Esophagus muscularis mucosa (tissue), 4 donors: Measurements from ENCODE around the gene SYNE1. TPM values are rescaled to one million over a fixed set of nuclear protein-coding genes. Genes with fewer than 3 reads are reported as not detected.
A peak's percentile ranks its signal among the peaks of the same experiment; 100 is the strongest.

Source experiments
- DNase-seq: peaks from one replicate; pipeline ENCODE4 v3.0.0-alpha.2; 2017; ENCODE audit errors: extremely low spot score
- H3K27ac ChIP-seq, 4 donors: fragments of 200-600 bp; sonication (generic); replicated peaks in 1 of 4; 1 replicate in 3 of 4; 2 replicates in 1 of 4; pipeline ENCODE4 v1.5.1; 2016 to 2019; ENCODE audit warnings: mild to moderate bottlenecking in 1 of 4
- H3K27me3 ChIP-seq, 4 donors: fragments of 200-600 bp; sonication (generic); one replicate each; pipeline versions ENCODE4 v1.5.1 to v1.6.0; 2016 to 2019
- H3K36me3 ChIP-seq, 4 donors: fragments of 200-600 bp; sonication (generic); one replicate each; pipeline ENCODE4 v1.5.1; 2016 to 2019
- H3K4me1 ChIP-seq, 4 donors: fragments of 200-600 bp; sonication (generic); one replicate each; pipeline ENCODE4 v1.5.1; 2016 to 2019
- H3K4me3 ChIP-seq, 4 donors: fragments of 200-600 bp; sonication (generic); 1 replicate in 2 of 4; 2 replicates in 2 of 4; pipeline ENCODE4 v1.5.1; 2016 to 2019; ENCODE audit warnings: mild to moderate bottlenecking in 4 of 4, moderate library complexity in 1 of 4
- H3K9me3 ChIP-seq, 4 donors: fragments of 200-600 bp; sonication (generic); 1 replicate in 3 of 4; 2 replicates in 1 of 4; pipeline ENCODE4 v1.5.1; 2016 to 2019
- CTCF ChIP-seq, 3 experiments: fragments of 200-600 bp in 2 of 3; fragments of 450-650 bp in 1 of 3; sonication (generic) in 2 of 3; IDR thresholded peaks; one replicate each; pipeline ENCODE4 v1.5.1; 2017 to 2019; ENCODE audit warnings: antibody characterized with exemption in 3 of 3, mild to moderate bottlenecking in 2 of 3, moderate library complexity in 1 of 3
- EP300 ChIP-seq: sonication (generic); formaldehyde crosslinking; IDR thresholded peaks from one replicate; pipeline ENCODE4 v1.6.1; 2017; ENCODE audit warnings: antibody characterized with exemption
- POLR2A ChIP-seq: fragments of 450-650 bp; IDR thresholded peaks from one replicate; pipeline ENCODE4 v1.6.1; 2017; ENCODE audit warnings: antibody characterized with exemption, moderate library complexity, mild to moderate bottlenecking, low read depth
- POLR2AphosphoS5 ChIP-seq, 2 donors: sonication (generic); formaldehyde crosslinking; IDR thresholded peaks; one replicate each; pipeline ENCODE4 v1.6.1; 2017; ENCODE audit warnings: antibody characterized with exemption in 2 of 2
- WGBS: methylation state at CpG from one replicate; pipeline ENCODE4 v1.1.5; 2018; 5-methylcytosine and 5-hydroxymethylcytosine counted together
- intact Hi-C: fragments of 100-400 bp; cut with DNase I; formaldehyde crosslinking; loops from one replicate; pipeline ENCODE4 v1.15.1; 2023
- total RNA-seq, 4 donors: library from RNA; depleted of rRNA; stranded (reverse); fragments of >200 nt; gene quantifications; one replicate each; pipeline versions ENCODE4 v1.1.0 to v1.2.1, GENCODE V29; 2016

The SYNE1 gene
- total RNA-seq, 4 donors from 2014 or later = 151 to 196 (median 170) TPM

GRCh38 chr6:152463164-152463563 lies 174.0 kb downstream of the SYNE1 start:
- WGBS = 65% methylated on average over 7 of the region's 7 CpGs
- intact Hi-C loops = no loop called here
- DNase-seq = no peak
- Histone ChIP-seq H3K4me3 (peak overlapping the region; percentile 13 to 44 (median 36)), H3K27me3 (no peaks in the 10 kb centered on the region), H3K9me3 (no peaks in the 10 kb centered on the region), H3K4me1 (no peaks in the 10 kb centered on the region), H3K27ac (peak overlapping the region in 1 of 4 donors; percentile 8), H3K36me3 (peaks cover 0 to 5% (median 0%) of the 10 kb centered on the region in 4 donors)
- TF ChIP-seq EP300 = no peak
- no peak for TF ChIP-seq CTCF (IDR thresholded peaks at IDR 0.05)
- no peak for TF ChIP-seq POLR2A

GRCh38 chr6:152462716-152463115 lies 174.4 kb downstream of the SYNE1 start:
- H3K9me3 ChIP-seq = no peaks in the 10 kb centered on the region
- H3K4me3 ChIP-seq = peak overlapping the region; percentile 13 to 44 (median 36)
- peaks cover 0 to 5% (median 0%) of the 10 kb centered on the region in 4 donors for H3K36me3 ChIP-seq
- no peaks in the 10 kb centered on the region for H3K27me3 ChIP-seq
- intact Hi-C loops = no loop called here
- 62% methylated on average over 6 of the region's 6 CpGs for WGBS
- no peak for DNase-seq
- no peaks in the 10 kb centered on the region for H3K4me1 ChIP-seq
- H3K27ac ChIP-seq = peak overlapping the region in 1 of 4 donors; percentile 8
- TF ChIP-seq POLR2AphosphoS5 (IDR thresholded peaks at IDR 0.05) = no peak
- TF ChIP-seq POLR2A = no peak
- TF ChIP-seq EP300 = no peak
- TF ChIP-seq CTCF (IDR thresholded peaks at IDR 0.05) = no peak

GRCh38 chr6:152461556-152461955 lies 175.6 kb downstream of the SYNE1 start:
- Histone ChIP-seq H3K4me1 (no peaks in the 10 kb centered on the region), H3K36me3 (peaks cover 0 to 5% (median 0%) of the 10 kb centered on the region in 4 donors), H3K27me3 (no peaks in the 10 kb centered on the region), H3K27ac (no peak overlapping the region), H3K9me3 (no peaks in the 10 kb centered on the region), H3K4me3 (no peak overlapping the region)
- no peak for DNase-seq
- intact Hi-C loops = no loop called here
- 72% methylated on average over 5 of the region's 5 CpGs for WGBS
- no peak for TF ChIP-seq POLR2AphosphoS5 (IDR thresholded peaks at IDR 0.05)
- no peak for TF ChIP-seq POLR2A
- TF ChIP-seq CTCF (IDR thresholded peaks at IDR 0.05) = no peak
- TF ChIP-seq EP300 = no peak

- Histone ChIP-seq H3K4me1 (no peaks in the 10 kb centered on the region), H3K27me3 (no peaks in the 10 kb centered on the region), H3K9me3 (no peaks in the 10 kb centered on the region), H3K36me3 (peaks cover 0 to 9% (median 4%) of the 10 kb centered on the region in 4 donors), H3K4me3 (no peak overlapping the region), H3K27ac (no peak overlapping the region)
- intact Hi-C loops = no loop called here
- no peak for DNase-seq
- TF ChIP-seq POLR2A = no peak
- no peak for TF ChIP-seq CTCF (IDR thresholded peaks at IDR 0.05)
- no peak for TF ChIP-seq POLR2AphosphoS5 (IDR thresholded peaks at IDR 0.05)
- no peak for TF ChIP-seq EP300
- 76% methylated on average over 8 of the region's 8 CpGs for WGBS
Measured at GRCh38 chr6:152458648-152459644, 178.2 kb downstream of the SYNE1 start.
